ENCODE data around the gene KIR2DL4.
"Not testable (repeated sequence)": the region's sequence is repeated elsewhere in the genome, so short reads cannot be mapped to it uniquely, and the experiment has no call there.

Gene KIR2DL4

GRCh38 chr19:54803410-54803809, at the start of gene KIR2DL4:
KIR2DL4 (plus strand) TSS chr19:54803610; CDS start chr19:54803652, 42 bp downstream.
- DNase-seq = no peak

- not testable (repeated sequence) for DNase-seq
These were observed 47.0 kb upstream of the KIR2DL4 start for GRCh38 chr19:54756204-54757110.

- DNase-seq = not testable (repeated sequence)
These were observed 44.8 kb upstream of the KIR2DL4 start for GRCh38 chr19:54758577-54758976.

- DNase-seq = not testable (repeated sequence)
These were observed 39.2 kb upstream of the KIR2DL4 start for GRCh38 chr19:54764219-54764618.

- DNase-seq = not testable (repeated sequence)
These were observed 36.9 kb upstream of the KIR2DL4 start for GRCh38 chr19:54766464-54766863.

GRCh38 chr19:54769646-54770045, 33.8 kb upstream of the KIR2DL4 start, which contains the start of gene KIR2DL1:
KIR2DL1 (plus strand) TSS chr19:54769793; CDS start chr19:54769851, 58 bp downstream.
- DNase-seq = not testable (repeated sequence)

- DNase-seq = not testable (repeated sequence)
These were observed 32.9 kb upstream of the KIR2DL4 start for GRCh38 chr19:54770511-54770910.

- DNase-seq = not testable (repeated sequence)
These were observed 32.1 kb upstream of the KIR2DL4 start for GRCh38 chr19:54771018-54771960.

- not testable (repeated sequence) for DNase-seq
These were observed 30.7 kb upstream of the KIR2DL4 start for GRCh38 chr19:54772666-54773065.

- not testable (repeated sequence) for DNase-seq
These were observed 28.2 kb upstream of the KIR2DL4 start for GRCh38 chr19:54775095-54775815.

- DNase-seq = not testable (repeated sequence)
These were observed 27.6 kb upstream of the KIR2DL4 start for GRCh38 chr19:54775830-54776229.

- DNase-seq = not testable (repeated sequence)
These were observed 25.6 kb upstream of the KIR2DL4 start for GRCh38 chr19:54777851-54778250.

- not testable (repeated sequence) for DNase-seq
These were observed 24.5 kb upstream of the KIR2DL4 start for GRCh38 chr19:54778896-54779295.

GRCh38 chr19:54782916-54783315, 20.5 kb upstream of the KIR2DL4 start:
- DNase-seq = not testable (repeated sequence)

- not testable (repeated sequence) for DNase-seq
These were observed 17.2 kb upstream of the KIR2DL4 start for GRCh38 chr19:54786091-54786723.

GRCh38 chr19:54788154-54788553, 15.3 kb upstream of the KIR2DL4 start:
- peak in 1 of 51 donors; percentile 1 for DNase-seq

GRCh38 chr19:54790711-54791110, 12.7 kb upstream of the KIR2DL4 start:
- DNase-seq = no peak

GRCh38 chr19:54791476-54791875, 11.9 kb upstream of the KIR2DL4 start:
- no peak for DNase-seq

GRCh38 chr19:54792814-54793213, 10.6 kb upstream of the KIR2DL4 start:
- DNase-seq = no peak

- no peak for DNase-seq
These were observed 7.7 kb upstream of the KIR2DL4 start for GRCh38 chr19:54795758-54796157.

All from hypothalamus (tissue), 51 donors.